Transverse colon (tissue), 3 donors: ENCODE results near the gene PRKCH.

Experiments used
- POLR2A ChIP-seq: fragments of 450-650 bp; IDR thresholded peaks from one replicate; pipeline ENCODE4 v1.6.1; 2016; ENCODE audit warnings: antibody characterized with exemption, mild to moderate bottlenecking, moderate library complexity
- TF ChIP-seq, protein P1 (sequence below), 5 experiments: fragments of 200-600 bp in 3 of 5; fragments of 450-650 bp in 2 of 5; sonication (generic) in 3 of 5; IDR thresholded peaks; 1 replicate in 2 of 5; 2 replicates in 3 of 5; pipeline ENCODE4 v1.5.1; 2016 to 2017; ENCODE audit warnings: antibody characterized with exemption in 5 of 5, inconsistent platforms in 3 of 5, mild to moderate bottlenecking in 2 of 5, moderate library complexity in 1 of 5

- TF ChIP-seq, protein P1, sequence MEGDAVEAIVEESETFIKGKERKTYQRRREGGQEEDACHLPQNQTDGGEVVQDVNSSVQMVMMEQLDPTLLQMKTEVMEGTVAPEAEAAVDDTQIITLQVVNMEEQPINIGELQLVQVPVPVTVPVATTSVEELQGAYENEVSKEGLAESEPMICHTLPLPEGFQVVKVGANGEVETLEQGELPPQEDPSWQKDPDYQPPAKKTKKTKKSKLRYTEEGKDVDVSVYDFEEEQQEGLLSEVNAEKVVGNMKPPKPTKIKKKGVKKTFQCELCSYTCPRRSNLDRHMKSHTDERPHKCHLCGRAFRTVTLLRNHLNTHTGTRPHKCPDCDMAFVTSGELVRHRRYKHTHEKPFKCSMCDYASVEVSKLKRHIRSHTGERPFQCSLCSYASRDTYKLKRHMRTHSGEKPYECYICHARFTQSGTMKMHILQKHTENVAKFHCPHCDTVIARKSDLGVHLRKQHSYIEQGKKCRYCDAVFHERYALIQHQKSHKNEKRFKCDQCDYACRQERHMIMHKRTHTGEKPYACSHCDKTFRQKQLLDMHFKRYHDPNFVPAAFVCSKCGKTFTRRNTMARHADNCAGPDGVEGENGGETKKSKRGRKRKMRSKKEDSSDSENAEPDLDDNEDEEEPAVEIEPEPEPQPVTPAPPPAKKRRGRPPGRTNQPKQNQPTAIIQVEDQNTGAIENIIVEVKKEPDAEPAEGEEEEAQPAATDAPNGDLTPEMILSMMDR (IDR thresholded peaks at IDR 0.05), result no peak
- no peak for TF ChIP-seq POLR2A
These were observed 24.8 kb downstream of the PRKCH start for GRCh38 chr14:61346221-61346620.
